Fibroblast of peridontal ligament (primary cell): Measurements from ENCODE around the gene NCL.
A peak's percentile ranks its signal among the peaks of the same experiment; 100 is the strongest.
"Not testable (repeated sequence)": the region's sequence is repeated elsewhere in the genome, so short reads cannot be mapped to it uniquely, and the experiment has no call there.

Experiments used
- DNase-seq: peaks from one replicate; pipeline ENCODE4 v3.0.0-alpha.2; 2010; ENCODE audit errors: extremely low read depth

NCL gene

DNA sequence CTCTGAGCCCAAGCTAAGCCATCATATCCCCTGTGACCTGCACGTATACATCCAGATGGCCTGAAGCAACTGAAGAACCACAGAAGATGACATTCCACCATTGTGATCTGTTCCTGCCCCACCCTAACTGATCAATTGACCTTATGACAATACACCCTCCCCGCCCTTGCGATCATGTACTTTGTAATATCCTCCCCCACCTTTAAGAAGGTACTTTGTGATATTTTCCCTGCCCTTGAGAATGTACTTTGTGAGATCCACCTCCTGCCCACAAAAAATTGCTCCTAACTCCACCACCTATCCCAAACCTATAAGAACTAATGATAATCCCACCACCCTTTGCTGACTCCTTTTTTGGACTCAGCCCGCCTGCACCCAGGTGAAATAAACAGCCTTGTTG, 33.8 kb downstream of the NCL start:
- not testable (repeated sequence) for DNase-seq

GRCh38 chr2:231429901-231430300, 34.4 kb downstream of the NCL start:
- DNase-seq, result no peak

- DNase-seq, result no peak
Observed at GRCh38 chr2:231429152-231429551, 35.1 kb downstream of the NCL start.

GRCh38 chr2:231427116-231427515, 37.2 kb downstream of the NCL start:
- DNase-seq, result no peak

GRCh38 chr2:231425811-231426703, 38.2 kb downstream of the NCL start:
- DNase-seq, result no peak

DNA sequence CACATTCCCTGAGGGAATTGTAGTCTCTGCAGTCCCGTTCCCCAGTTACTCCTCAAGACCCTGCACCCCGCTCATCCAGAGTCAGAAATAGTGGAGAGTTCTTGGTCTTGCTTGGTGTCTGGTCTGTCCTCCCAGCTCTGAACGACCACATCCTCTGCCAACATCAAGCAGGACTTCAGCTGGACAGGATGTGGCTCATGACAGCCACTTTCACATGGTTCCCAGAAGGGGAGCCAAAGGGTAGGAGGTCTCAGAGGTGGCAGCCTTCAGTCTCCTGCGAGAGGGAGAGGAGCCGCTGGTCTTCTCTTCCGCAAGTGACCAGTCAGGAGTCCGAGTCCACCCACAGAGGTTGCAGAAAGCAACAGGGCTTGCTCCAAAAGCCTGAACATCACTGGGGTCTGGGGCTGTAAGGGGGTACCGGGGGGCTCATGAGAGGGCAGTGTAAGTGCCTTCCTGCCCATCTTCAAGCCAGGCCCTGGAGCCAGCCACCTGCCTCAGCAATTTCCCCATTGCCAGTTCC, 38.9 kb downstream of the NCL start:
- DNase-seq, result no peak

- DNase-seq, result no peak
Observed at GRCh38 chr2:231423176-231423575, 41.1 kb downstream of the NCL start.

DNA sequence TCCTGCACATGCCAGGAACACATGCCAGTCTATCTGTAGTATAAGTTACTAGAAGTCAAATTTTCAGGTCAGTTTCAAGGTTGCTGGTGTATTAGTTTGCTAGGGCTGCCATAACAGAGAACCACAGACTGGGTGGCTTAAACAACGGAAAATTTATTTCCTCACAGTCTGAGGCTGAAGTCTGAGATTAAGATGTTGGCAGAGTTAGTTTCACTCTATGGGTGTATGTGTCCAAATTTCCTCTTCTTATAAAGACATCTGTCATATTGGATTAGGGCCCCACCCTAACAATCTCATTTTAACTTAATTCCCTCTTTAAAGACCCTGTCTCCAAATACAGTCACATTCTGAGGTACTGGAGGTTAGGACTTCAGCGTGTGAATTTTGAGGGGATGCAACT, 42.2 kb downstream of the NCL start:
- DNase-seq, result no peak

DNA sequence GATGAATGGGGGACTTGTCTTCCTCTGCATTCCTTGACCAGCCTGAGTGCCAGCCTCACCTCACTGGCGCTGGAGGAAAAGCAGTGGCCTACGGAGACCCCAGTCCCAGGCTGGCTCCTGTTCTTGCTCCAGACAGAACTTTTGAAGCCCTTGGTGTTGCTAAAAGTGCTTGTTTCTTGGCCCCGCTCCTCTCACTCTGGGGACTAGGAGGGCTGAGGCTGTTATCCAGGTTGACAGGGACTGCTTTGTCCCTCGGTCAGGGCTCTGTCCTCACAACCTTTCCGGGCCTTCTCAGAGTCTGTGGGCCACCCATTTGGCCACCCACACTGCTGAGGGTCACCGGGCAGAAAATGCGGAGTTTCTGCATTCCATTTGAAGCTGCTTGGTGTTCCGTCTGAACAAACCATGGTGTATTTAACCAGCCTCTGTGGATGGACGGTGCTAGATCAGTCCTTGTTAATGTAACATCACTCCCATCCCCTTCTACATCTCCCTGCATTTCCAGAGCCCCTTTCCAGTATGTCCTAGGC, 43.2 kb downstream of the NCL start:
- DNase-seq, result no peak

- DNase-seq, result no peak
Observed at GRCh38 chr2:231418820-231419640, 45.3 kb downstream of the NCL start.

DNA sequence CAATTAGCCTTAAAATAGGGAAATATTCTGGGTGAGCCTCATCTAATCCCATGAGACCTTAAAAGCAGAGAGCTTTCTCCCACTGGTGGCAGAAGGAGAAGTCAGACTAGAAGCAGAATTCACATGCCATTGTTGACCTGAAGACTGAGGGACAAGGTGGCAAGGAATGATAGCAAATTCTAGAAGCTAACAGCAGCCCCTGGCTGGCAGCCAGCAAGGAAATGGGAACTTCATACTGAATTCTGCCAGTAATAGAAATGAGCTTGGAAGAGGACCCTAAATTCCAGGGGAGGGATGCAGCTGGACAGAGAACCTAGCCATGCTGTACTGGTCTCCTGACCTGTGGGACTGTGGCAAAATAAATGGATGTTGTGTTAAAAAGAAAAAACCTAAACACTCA, 49.3 kb downstream of the NCL start:
- no peak for DNase-seq

GRCh38 chr2:231413921-231414476, 50.3 kb downstream of the NCL start:
- no peak for DNase-seq

GRCh38 chr2:231413456-231413855, 50.8 kb downstream of the NCL start:
- no peak for DNase-seq

DNA sequence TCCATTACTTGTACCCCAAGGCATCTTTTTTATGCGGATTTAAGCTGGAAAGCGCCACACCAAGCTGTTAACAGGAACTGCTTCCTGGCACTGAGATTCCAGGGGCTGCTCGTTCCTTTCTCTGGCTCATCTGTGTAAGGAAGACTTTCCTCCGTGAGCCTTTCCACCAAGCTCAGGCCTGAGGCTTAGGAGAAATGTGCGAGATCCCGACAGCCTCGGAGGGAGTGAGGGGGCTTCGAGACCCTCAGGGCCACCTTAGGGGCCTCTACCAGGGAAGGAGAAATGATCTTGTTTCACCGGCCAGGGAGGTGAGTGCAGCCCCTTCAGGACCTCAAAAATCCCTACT, 51.7 kb downstream of the NCL start:
- DNase-seq, result no peak

- DNase-seq, result peak; percentile 67
Observed at GRCh38 chr2:231411831-231412617, 52.3 kb downstream of the NCL start.

DNA sequence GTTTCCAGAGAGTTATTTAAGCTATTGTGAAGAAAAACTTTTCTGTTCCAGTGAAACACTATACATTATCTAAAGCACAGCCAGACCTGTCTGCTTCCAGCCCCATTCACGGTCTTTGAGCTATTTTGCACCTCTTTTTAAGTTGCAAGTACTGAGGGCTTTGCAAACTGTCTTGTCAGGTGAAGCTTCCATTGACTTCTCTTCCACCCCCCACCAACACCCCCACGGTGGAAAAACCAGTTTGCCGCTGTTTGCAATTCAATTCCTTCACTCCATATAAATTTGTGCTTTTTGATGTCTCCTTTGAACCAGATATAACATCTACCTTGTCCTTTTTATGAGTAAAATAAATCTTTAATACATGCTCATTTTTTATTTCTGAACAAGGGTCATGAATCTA, 53.0 kb downstream of the NCL start:
- DNase-seq, result no peak

GRCh38 chr2:231410293-231411004, 53.8 kb downstream of the NCL start:
- no peak for DNase-seq

DNA sequence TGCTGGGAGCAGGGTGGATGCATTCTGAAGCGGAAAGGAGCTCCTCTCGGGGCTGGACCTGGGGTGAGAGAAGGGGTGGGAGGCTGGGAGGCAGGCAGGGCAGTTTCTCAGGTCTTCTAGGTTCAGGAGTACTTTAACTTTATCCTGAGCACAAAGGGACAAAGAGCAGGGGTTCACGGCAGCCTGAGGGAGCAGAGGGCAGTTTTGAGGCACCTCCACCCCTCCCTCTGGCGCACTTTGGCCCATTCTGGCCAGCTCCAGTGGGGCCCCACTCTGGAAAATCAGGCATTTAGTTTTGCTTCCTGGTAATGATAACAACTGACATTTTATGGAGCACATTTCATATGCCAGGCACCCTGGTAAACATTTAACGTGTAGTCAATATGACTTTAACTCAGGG, 54.5 kb downstream of the NCL start:
- no peak for DNase-seq

DNA sequence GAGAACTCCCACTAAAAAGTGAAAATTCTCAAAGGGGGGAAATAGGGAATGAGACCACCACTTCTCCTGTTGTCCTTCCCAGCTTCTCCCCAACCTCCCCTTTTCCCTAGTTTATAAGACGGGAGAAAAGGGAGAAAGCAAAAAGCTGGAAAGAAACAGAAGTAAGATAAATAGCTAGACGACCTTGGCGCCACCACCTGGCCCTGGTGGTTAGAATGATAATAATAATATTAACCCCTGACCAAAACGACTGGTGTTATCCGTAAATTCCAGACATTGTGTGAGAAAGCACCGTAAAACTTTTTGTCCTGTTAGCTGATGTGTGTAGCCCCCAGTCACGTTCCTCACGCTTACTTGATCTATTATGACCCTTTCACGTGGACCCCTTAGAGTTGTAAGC, 56.0 kb downstream of the NCL start:
- DNase-seq, result not testable (repeated sequence)

GRCh38 chr2:231407686-231408085, 56.6 kb downstream of the NCL start:
- DNase-seq, result not testable (repeated sequence)
